Hematopoietic multipotent progenitor cell treated with erythropoietin and hydrocortisone succinate and interleukin-3 and kit ligand, for 8 days (in vitro differentiated cells): ENCODE measurements around the gene UVRAG.
A peak's percentile ranks its signal among the peaks of the same experiment; 100 is the strongest.
"Not testable (repeated sequence)": the region's sequence is repeated elsewhere in the genome, so short reads cannot be mapped to it uniquely, and the experiment has no call there.

Source experiments
- DNase-seq: peaks from one replicate; pipeline ENCODE4 v3.0.0-alpha.2; 2015

Gene UVRAG

DNA sequence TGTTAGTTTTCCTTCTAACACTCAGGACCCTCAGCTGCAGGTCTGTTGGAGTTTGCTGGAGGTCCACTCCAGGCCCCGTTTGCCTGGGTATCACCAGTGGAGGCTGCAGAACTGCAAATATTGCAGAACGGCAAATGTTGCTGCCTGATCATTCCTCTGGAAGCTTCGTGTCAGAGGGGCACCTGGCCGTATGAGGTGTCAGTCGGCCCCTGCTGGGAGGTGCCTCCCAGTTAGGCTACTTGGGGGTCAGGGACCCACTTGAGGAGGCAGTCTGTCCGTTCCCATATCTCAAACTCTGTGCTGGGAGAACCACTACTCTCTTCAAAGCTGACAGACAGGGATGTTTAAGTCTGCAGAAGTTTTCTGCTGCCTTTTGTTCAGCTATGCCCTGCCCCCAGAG is 164.1 kb downstream of the UVRAG start:
- not testable (repeated sequence) for DNase-seq

DNA sequence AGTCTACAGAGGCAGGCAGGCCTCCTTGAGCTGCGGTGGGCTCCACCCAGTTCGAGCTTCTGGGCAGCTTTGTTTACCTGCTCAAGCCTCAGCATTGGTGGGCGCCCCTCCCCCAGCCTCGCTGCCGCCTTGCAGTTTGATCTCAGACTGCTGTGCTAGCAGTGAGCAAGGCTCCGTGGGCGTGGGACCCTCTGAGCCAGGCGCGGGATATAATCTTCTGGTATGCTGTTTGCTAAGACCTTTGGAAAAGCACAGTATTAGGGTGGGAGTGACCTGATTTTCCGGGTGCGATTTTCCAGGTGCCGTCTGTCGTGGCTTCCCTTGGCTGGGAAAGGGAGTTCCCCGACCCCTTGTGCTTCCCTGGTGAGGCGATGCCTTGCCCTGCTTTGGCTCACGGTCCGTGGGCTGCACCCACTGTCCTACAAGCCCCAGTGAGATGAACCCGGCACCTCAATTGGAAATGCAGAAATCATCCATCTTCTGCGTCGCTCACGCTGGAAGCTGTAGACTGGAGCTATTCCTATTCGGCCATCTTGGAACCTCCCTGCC is 164.5 kb downstream of the UVRAG start:
- DNase-seq, result not testable (repeated sequence)

DNA sequence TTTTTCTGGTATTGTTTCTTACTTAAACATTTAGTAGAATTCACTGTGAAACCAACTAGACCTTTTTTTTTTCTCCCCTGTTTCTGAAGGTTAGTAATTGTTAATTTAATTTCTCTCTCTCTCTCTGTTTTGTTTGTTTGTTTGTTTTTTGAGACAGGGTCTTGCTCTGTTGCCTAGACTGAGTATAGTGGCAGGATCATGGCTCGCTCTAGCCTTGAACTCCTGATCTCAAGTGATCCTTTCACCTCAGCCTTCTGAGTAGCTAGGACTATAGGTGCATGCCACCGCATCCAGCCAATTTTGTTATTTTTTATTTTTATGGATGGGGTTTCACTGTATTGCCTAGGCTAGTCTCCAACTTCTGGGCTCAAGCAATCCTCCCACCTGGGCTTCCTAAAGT is 165.0 kb downstream of the UVRAG start:
- no peak for DNase-seq

DNA sequence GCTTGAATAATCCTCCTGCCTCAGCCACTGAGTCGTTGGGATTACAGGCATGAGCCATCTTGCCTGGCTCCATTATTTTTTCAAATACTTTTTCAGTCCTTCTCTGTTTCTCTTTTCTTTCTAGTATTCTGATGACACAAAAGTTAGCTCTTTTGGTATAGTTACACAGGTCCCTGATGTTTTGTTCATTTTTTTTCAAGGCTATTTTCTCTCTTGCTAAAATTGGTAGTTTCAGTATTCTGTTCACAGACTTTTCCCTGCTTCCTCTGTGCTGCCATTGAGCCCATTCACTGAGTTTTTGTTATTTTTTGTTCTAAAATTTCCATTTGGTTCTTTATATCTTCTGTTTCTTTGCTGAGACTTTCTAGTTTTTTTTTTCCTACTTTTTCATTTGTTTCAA is 166.5 kb downstream of the UVRAG start:
- DNase-seq, result no peak

DNA sequence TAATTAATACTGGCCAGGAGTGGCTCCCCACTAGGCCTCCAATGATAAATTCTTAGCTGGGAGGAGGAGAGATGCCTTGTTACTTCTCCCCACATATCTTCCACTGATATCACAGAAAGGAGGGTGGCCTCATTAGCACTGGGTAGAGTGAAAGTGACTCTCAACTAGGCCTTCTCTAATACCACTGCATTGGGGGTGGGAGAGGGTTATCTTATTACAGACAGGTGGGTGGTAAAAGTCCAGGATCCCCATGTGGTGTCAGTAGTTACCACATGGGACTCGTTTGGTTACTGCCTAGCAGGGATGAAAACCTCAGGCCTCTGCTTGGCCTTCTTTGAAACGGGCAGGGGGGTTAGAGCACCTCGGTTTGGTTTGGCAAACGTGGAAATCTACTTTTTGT is 167.3 kb downstream of the UVRAG start:
- DNase-seq, result peak; percentile 16

DNA sequence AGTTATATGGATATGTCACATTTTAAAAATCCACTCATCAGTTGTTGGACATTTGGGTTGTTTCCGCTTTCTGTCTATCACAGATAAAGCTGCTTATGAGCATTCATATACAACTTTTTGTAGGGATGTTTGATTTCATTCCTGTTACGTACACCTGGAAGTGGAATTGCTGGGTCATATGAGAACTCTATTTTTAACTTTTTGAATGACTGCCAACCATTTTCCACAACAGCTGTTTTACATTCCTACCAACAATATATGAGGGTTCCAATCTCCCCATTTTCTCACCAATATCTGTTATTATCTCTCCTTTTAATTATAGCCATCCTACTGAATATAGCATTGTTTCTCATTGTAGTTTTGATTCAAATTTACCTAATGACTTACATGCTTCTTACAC is 172.0 kb downstream of the UVRAG start:
- no peak for DNase-seq

DNA sequence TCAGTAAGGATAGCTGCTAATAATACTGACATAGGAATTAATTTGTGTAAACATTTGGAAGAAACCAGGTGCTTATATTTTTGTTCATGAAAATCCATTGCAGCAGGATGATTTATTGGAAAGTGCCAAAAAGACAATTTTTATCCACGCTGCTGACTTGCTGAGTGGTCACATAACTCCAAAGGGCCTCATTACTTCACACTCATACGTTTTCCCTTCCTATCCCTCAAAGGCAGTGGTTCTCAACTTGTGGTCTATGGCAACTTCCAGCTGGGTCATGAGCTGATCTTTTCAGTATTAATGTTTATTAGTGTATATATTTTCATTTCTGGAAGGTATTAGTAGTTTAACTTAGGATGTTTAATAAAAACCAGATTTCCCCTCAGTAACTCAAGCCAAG is 178.1 kb downstream of the UVRAG start:
- DNase-seq, result no peak

DNA sequence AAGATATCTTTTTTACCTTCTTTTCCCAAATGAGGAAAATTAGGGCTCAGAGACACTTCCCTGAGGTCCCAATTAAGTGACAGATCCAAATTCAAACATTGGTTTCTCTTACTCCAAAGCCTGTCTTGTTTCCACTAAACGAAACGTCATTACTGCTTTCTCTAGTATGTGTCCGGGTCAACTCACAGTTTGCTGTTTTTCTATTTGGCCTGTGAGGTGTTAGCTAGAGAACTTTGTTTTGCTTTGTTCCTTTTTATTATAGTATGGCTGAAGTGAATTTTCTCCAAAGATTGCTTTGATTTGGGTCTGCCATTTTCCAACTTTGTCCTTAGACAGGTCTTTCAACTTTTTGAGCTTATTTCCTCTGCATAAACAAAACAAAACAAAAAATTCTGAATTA is 179.6 kb downstream of the UVRAG start:
- DNase-seq, result no peak

DNA sequence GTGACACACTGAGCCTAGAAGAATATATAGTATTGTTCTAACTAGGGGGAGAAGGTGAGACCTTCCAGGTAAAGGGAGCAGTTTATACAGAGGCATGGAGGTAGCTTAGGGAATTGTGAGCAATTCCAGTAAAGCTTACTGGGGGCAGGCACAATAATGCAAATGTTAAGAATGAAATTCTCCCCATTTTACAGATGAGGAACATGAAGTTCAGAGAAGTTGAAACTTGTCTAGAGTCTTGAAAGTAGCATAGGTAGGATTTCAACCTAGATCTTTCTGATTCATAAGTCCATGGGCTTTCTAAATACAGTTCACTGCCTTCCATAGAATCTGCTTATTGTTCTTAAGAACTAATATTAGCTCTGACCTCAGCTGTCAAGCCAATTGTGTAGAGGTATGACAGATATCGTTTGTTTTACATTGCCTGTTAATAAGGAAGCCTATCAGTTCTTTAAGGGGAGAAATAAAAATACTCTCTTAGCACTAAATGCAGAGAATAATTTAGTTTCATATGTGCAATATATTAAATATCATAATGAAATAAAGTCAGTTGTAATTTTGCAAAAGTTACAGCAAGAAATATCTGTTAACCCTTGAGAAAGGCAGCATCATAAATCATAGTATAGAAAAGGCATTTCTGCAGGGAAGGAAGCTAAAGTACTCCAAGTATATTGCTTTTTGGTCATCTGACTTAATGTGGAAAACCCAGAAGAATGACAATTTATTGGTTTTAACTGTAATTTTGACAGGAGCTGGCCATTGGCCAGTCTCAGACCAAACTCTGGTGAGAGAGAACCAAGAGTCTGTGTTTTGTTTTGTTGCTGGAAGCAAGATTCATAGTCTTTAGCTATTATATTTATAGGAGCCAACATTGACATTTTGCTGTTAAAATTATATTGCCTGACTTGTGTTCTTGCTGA is 181.8 kb downstream of the UVRAG start:
- no peak for DNase-seq

DNA sequence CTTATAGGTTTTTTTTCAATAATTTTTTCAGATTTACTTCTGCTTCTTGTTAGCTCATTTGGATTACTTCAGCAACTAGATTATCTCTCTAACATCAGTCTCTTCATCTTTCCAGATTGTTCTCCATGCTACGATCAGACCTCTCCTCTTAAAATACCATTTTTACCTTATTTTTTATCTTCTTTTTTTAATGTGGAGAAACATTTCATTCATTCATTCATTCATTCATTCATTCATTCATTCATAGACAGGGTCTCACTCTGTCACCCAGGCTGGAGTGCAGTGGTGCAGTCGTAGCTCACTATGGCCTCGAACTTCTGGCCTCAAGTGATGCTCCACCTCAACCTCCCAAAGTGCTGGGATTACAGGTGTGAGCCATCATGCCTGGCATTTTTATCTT is 189.4 kb downstream of the UVRAG start:
- no peak for DNase-seq

DNA sequence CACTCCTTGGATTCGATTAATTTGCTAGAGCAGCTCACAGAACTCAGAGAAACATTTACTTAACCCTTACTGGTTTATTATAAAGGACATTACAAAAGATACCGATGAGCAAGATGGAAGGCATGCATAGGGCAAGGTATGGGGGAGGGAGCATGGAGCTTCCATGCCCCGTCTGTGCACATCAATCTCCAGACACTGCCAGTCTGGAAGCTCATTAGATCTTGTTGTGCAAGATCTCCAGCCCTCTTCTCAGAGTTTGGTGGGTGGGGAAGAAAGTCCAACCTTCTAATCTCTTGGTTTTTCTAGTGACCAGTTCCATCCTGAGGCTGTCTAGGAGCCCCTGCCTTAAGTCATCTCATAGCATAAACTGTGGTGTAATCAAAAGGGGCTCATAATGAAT is 190.7 kb downstream of the UVRAG start:
- no peak for DNase-seq

DNA sequence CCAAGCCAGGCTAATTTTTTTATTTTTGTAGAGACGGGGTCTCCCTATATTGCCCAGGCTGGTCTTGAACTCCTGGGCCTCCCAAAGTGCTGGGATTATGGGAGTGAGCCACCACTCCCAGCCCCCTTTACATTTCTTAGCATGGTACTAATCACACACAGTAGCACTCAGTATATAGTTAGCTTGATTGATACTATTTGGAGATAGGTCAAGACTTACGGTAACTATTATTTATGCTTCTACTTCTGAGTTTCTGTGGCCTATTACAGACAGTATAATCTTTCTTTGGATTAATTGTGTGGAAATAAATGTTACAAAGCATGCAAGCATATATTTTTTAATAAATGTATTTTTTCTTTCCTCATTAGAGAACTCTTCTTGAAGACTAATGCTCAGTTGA is 192.2 kb downstream of the UVRAG start:
- DNase-seq, result no peak

DNA sequence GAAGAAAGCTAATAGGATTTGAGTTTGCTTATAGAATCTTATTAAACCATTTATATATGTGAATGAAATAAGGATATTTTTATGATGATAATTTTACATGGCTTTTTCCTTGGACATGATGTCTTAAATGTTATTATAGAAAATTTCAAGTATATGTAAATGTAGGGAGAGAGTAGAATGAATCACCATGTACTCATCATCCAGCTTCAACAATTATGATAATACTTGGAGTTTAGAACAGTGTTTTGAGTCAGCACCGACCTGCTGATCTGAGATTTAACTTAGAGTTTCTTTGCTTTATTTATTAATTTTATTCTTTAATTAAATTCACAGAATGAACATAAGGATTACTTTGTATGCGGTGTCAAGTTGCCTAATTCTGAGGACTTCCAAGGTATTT is 193.5 kb downstream of the UVRAG start:
- no peak for DNase-seq

DNA sequence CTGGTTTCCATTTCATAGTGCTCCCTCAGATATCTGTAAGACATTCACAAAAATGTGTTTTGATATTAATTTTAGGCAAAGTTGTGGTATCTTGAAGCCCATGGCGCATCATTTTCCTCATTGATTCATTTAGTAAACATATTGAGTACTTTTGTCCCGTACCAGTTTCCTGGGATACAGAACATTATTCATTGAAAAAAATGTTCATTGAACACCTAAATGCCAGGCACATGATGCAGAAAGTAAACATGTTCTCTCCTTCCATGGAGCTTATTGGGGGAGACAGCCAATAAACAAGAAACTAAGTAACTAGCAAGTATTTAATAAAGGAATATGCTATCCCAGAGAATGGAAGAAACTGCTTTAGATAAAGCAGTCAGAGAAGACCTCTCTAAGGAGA is 195.0 kb downstream of the UVRAG start:
- DNase-seq, result no peak

DNA sequence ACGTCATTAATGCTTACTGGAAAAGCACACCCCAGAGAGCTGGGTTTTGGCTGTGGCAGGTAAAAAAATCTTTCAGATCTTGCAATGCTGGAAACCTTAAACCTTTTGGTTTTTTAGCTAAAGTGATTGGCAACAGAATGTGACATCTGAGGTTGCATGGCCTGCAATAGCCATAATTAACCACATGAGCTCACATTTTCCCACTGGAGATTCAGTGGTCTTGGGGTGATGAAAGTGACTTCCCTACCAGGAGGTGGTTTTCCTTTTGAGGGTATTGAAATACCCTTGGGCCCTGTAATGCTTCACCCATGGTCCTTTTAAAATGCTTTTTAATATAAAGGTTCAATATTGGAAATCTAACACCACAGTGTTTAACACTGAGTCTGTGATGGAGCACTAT is 198.5 kb downstream of the UVRAG start:
- no peak for DNase-seq

DNA sequence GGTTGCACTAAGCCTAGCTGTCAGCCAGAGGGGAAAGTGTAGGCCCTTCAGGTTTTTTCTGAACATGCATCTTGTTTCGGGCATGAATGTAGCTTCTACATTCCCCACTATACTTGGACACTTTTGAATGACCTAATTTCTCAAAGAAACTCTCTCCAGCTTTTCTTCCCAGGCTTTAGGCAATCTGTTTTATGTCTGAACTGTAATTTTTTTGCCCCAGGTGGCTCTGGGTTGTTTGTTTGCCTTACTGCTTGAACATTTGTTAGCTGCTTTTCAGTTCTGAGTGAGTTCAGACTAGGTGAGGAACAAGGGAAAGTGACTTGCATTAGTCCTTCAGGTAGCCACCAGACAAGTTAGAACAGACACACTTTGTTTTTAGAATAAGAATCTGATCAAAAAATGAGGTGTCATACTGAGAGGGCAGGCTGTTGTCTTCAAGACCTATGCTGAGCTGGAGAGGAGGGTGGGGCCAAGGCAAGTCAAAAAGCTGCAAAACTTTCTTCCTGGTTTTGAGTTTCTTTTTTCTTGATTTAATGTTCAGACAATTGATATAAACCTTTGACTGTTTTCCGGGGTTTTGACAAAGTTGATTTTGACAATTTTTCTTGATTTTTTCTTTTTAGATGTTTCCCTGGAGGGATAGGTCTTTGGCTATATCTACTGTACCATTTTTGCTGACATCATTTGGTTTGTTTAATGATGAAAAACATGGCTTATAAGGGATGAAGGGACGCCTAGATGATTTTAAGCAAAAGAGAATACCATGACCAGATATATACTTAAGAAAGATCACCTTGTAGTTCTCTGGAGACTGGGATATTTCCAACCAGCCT is 208.4 kb downstream of the UVRAG start:
- DNase-seq, result no peak

DNA sequence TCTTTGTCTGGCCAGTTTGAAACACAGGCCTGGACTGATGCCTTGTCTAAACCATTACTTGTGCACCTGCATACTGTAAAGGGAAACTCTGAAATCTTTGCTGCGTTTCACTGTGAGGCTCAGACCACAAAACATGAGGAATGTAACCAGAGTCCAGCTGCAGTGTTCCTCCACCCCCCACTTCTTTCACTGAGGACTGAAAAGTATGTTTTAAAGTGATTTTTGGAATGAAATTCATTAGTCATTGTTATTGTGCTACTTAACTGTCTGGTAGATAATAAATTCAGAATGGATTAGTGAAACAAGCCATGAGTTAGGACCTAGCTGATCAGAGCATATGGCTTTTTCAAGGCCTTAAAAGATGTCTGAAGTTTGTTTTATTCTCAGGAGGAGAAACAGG is 210.1 kb downstream of the UVRAG start:
- no peak for DNase-seq

DNA sequence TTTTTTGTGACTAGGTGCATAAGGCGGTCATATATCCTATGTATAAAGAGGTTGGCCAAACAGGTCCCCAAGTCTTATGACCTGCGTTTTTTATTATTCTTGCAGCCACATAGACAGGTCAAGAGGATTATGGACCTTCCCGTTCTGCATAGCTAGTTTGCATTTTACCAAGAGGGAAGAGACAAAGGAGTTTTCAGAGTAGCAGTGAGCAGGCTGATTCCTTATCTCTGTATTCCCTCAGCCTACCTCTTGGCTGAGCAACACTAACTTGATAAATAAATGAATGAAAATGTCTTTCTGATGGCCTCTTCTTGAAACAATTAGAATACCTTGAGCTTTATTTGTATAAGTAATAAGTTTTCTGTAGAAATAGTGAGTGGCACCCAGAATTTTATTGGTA is 210.8 kb downstream of the UVRAG start:
- DNase-seq, result no peak

DNA sequence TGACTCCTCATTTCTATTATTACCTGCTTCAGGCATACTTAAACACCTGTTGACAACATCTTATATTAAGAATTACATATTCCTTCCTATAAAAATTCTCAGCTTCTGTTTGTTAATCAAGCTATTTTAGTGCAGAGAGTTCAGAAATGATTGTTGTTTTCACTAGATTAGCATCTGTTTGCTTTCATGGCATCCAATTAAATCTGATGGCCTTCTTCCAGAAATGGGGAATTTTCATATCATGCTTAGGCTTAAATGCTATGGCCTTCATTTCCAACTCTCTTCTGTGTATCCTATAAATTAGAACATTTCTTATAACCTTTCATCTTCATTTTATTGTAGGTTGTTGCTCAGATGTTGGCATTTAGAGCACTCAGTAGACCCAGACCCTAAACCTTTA is 211.3 kb downstream of the UVRAG start:
- no peak for DNase-seq

DNA sequence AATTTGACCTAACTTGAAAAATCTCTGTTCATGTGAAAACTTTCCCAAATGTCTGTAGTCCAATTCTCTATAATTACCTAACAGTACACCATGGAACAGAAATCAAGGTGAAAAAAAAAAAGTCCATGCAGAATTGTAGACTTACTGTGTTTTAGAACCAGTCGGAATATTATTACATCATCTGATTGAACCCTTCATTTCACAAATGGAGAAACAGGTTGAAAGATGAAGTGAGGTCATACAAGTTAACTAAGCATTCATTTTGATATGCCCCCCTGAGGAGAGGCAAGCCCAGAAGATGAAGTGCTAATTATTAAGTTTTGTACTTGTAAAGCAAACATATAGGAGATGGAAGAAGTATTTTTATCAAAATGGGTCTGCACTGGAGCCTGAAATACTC is 211.9 kb downstream of the UVRAG start:
- DNase-seq, result no peak

DNA sequence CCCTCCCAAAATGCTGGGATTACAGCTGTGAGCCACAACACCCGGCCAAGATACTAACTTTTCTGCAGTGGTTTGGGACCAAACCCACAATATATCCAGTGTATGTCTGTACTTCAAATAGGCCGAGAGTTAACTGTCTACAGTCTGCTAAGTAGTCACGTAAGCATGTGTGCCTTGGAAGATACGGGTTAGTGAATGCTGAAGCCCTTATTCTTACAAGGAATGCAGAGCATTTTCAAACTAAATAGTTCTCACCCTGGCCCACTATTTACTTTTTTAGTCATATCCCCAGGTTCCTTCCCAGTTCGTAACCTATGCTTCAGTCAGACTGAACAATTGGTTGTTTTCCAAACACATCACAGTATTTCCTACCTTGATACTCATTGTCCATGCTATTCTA is 215.3 kb downstream of the UVRAG start:
- DNase-seq, result no peak

DNA sequence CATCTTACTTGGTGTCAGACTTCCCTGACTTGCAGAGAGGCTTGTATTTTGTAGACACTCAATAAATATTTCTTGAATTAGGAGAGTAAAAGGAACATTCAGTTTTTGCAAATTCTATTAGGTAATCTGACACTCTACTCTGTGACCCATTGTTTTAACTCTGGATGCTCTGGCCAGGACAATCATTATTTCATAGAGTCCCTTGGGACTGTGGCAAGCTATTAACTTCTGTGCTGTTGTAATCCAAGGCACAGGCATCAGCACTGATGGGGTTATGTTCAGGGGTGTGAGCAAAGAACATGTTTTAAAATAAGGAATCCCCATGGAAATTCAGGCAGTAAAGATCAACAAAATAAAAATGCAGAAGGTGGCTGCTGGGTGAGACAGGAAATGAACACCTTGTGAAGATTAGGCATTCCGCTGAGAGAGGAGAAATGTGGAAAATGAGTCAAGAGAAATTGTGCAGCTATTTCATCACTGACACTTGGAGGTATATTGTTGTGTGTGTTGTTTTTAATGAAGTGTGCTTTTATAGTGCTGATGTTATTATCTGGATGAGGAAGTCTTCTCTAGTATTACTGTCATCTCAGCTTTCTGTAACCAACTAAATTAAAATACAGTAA is 216.1 kb downstream of the UVRAG start:
- no peak for DNase-seq

DNA sequence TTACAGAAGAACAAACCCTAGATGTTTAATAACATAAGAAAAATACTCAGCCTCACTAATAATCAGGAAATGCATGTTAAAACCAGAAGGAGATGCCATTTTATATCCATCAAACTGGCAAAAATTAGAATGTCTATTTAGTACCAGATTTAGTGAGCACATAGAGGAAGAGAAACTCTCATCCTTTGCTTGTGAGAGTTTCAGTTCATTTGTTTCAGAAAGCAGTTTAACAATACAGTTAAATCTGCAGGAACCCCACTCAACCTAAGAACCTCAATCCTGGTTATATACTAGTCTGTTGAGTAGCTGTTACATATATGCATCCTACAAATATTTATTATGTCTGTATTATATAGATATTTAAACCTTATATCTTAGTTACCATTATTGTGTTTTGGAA is 218.7 kb downstream of the UVRAG start:
- no peak for DNase-seq

DNA sequence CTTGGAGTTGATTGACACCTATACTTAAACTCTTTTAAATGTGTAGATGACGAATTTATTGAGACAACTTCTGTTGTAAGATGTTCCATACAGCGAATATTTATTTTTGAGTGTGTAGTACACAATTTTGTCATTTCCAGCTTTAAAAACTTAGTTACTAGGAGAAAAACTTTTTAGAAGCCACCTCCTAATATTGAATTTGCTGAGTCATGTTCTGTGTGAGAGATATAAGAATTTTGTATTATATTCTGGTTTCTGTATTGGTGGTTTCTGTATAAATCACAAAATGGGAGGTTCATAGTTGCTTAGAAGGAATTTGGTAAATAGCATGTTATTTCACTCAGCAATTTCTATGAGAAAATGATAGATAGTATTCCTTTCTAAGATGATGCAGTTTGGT is 220.0 kb downstream of the UVRAG start:
- no peak for DNase-seq
